Osteoblast (primary cell): ENCODE measurements around the gene SLC37A3. TPM values are rescaled to one million over a fixed set of nuclear protein-coding genes. Genes with fewer than 3 reads are reported as not detected.
"Not testable (repeated sequence)": the region's sequence is repeated elsewhere in the genome, so short reads cannot be mapped to it uniquely, and the experiment has no call there.

Experiments
- DNase-seq: peaks from one replicate; pipeline ENCODE4 v3.0.0; 2011; ENCODE audit warnings: low spot score, mixed read lengths; ENCODE audit not compliant: insufficient read length; ENCODE audit errors: missing footprints
- H2AFZ ChIP-seq: 2 replicates; pipeline ENCODE4 v1.6.0; 2011; ENCODE audit warnings: mild to moderate bottlenecking, low read length
- H3K27ac ChIP-seq: 2 replicates; pipeline ENCODE4 v1.5.1; 2011; ENCODE audit warnings: mild to moderate bottlenecking, low read depth, low read length, moderate library complexity
- H3K27me3 ChIP-seq: 2 replicates; pipeline ENCODE4 v1.6.0; 2012; ENCODE audit warnings: mild to moderate bottlenecking, control low read depth, inconsistent platforms, low read length, moderate library complexity; ENCODE audit not compliant: insufficient read depth
- H3K36me3 ChIP-seq: 2 replicates; pipeline ENCODE4 v1.5.1; 2011; ENCODE audit warnings: mild to moderate bottlenecking, low read length, control low read depth, moderate library complexity; ENCODE audit not compliant: insufficient read depth
- H3K4me1 ChIP-seq: 2 replicates; pipeline ENCODE4 v1.5.1; 2011; ENCODE audit warnings: mild to moderate bottlenecking, low read length, control low read depth, moderate library complexity; ENCODE audit not compliant: insufficient read depth
- H3K4me2 ChIP-seq: 2 replicates; pipeline ENCODE4 v1.6.0; 2011; ENCODE audit warnings: mild to moderate bottlenecking, low read length; ENCODE audit not compliant: insufficient read depth
- H3K4me3 ChIP-seq: fragments of 200-600 bp; sonication (generic); 3 replicates; pipeline ENCODE4 v1.5.1; 2012; ENCODE audit warnings: mild to moderate bottlenecking, low read length, inconsistent platforms; ENCODE audit not compliant: insufficient read depth
- H3K79me2 ChIP-seq: 2 replicates; pipeline ENCODE4 v1.6.0; 2012; ENCODE audit warnings: mild to moderate bottlenecking, low read length, control low read depth, inconsistent platforms; ENCODE audit not compliant: insufficient read depth
- H3K9me3 ChIP-seq: 2 replicates; pipeline ENCODE4 v1.5.1; 2011; ENCODE audit warnings: low read depth, low read length, control low read depth
- H4K20me1 ChIP-seq: 2 replicates; pipeline ENCODE4 v1.6.0; 2012; ENCODE audit warnings: mild to moderate bottlenecking, low read length, control low read depth; ENCODE audit not compliant: insufficient read depth
- total RNA-seq: library from RNA; depleted of rRNA; stranded (reverse); fragments of >200 nt; gene quantifications from 2 replicates; pipeline ENCODE4 v1.2.3, GENCODE V29; 2012
- TF ChIP-seq, protein P1 (sequence below): IDR thresholded peaks from 2 replicates; pipeline ENCODE4 v1.5.1; 2011; ENCODE audit warnings: mild to moderate bottlenecking, low read depth, low read length, moderate library complexity; ENCODE audit errors: extremely low read depth

Gene SLC37A3
- total RNA-seq, 1 donor: 73.5 TPM

GRCh38 chr7:140322759-140323158, 75.6 kb downstream of the SLC37A3 start:
- no peaks in the 10 kb centered on the region for H3K4me1 ChIP-seq
- no peak overlapping the region for H3K4me2 ChIP-seq
- no peak overlapping the region for H3K27ac ChIP-seq
- H2AFZ ChIP-seq: no peak overlapping the region
- DNase-seq: no peak
- no peaks in the 10 kb centered on the region for H3K36me3 ChIP-seq
- H3K9me3 ChIP-seq: no peaks in the 10 kb centered on the region
- no peak overlapping the region for H3K4me3 ChIP-seq
- no peaks in the 10 kb centered on the region for H3K27me3 ChIP-seq
- H4K20me1 ChIP-seq: no peaks in the 10 kb centered on the region
- no peaks in the 10 kb centered on the region for H3K79me2 ChIP-seq
- TF ChIP-seq, protein P1, sequence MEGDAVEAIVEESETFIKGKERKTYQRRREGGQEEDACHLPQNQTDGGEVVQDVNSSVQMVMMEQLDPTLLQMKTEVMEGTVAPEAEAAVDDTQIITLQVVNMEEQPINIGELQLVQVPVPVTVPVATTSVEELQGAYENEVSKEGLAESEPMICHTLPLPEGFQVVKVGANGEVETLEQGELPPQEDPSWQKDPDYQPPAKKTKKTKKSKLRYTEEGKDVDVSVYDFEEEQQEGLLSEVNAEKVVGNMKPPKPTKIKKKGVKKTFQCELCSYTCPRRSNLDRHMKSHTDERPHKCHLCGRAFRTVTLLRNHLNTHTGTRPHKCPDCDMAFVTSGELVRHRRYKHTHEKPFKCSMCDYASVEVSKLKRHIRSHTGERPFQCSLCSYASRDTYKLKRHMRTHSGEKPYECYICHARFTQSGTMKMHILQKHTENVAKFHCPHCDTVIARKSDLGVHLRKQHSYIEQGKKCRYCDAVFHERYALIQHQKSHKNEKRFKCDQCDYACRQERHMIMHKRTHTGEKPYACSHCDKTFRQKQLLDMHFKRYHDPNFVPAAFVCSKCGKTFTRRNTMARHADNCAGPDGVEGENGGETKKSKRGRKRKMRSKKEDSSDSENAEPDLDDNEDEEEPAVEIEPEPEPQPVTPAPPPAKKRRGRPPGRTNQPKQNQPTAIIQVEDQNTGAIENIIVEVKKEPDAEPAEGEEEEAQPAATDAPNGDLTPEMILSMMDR: no peak

DNA sequence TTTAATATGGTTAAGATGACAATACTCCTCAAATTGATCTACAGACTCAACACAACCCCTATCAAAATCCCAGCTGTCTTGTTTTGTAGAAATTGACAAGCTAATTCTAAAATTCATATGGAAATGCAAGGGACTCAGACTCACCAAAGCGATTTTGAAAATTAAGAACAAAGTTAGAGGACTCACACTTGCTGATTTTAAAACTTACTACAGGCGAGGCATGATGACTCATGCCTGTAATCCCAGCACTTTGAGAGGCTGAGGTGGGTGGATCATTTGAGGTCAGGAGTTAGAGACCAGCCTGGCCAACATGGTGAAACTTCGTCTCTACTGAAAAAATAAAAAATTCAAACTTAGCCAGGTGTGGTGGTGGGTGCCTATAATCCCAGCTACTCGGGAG, 78.3 kb downstream of the SLC37A3 start:
- not testable (repeated sequence) for H3K4me3 ChIP-seq, H4K20me1 ChIP-seq, H3K79me2 ChIP-seq, H3K9me3 ChIP-seq, H3K27ac ChIP-seq, H2AFZ ChIP-seq, H3K36me3 ChIP-seq, H3K4me2 ChIP-seq, H3K27me3 ChIP-seq, DNase-seq
- H3K4me1 ChIP-seq: peaks cover 14% of the 10 kb centered on the region

DNA sequence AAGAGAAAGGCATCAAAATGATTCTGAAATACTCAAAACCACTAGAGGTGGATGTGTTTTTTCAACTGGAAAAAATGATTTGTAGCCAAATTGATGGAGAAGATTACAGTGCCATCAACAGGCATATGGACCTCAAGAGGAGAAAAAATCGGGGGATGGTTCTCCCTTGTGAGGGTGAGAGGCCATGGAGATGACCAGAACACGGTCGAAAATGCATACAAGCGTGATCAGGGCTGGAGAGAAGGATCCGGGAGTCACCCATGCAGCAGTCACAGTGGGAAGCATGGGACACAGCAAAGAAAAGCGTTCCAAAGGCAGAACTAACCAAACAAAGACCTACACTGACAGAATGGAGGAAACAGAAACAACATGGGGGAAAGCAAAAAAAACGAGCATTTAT, 80.3 kb downstream of the SLC37A3 start:
- H3K4me2 ChIP-seq: no peak overlapping the region
- H3K9me3 ChIP-seq: no peaks in the 10 kb centered on the region
- DNase-seq: no peak
- no peaks in the 10 kb centered on the region for H3K79me2 ChIP-seq
- no peaks in the 10 kb centered on the region for H4K20me1 ChIP-seq
- H3K36me3 ChIP-seq: no peaks in the 10 kb centered on the region
- H3K27ac ChIP-seq: no peak overlapping the region
- H3K4me1 ChIP-seq: peaks cover 14% of the 10 kb centered on the region
- H3K27me3 ChIP-seq: no peaks in the 10 kb centered on the region
- TF ChIP-seq, protein P1: no peak
- H3K4me3 ChIP-seq: no peak overlapping the region
- H2AFZ ChIP-seq: no peak overlapping the region

GRCh38 chr7:140317597-140317996, 80.7 kb downstream of the SLC37A3 start:
- Histone ChIP-seq H3K79me2 (no peaks in the 10 kb centered on the region), H2AFZ (no peak overlapping the region), H3K27me3 (no peaks in the 10 kb centered on the region), H3K36me3 (no peaks in the 10 kb centered on the region), H4K20me1 (no peaks in the 10 kb centered on the region), H3K4me2 (no peak overlapping the region), H3K9me3 (no peaks in the 10 kb centered on the region), H3K27ac (no peak overlapping the region), H3K4me3 (no peak overlapping the region), H3K4me1 (peaks cover 14% of the 10 kb centered on the region)
- DNase-seq: no peak
- TF ChIP-seq, protein P1: no peak
